Heart right ventricle (tissue), 16 donors: ENCODE results near the gene FAF1. TPM values are rescaled to one million over a fixed set of nuclear protein-coding genes. Genes with fewer than 3 reads are reported as not detected.
"Not testable (repeated sequence)": the region's sequence is repeated elsewhere in the genome, so short reads cannot be mapped to it uniquely, and the experiment has no call there.

ENCODE experiments used
- ATAC-seq, 8 donors: fragments of 200-7000 bp; cut with Tn5 transposase; one replicate each; pipeline ENCODE4 v1.9.1; 2020; ENCODE audit warnings: mild to moderate bottlenecking in 8 of 8, moderate library complexity in 8 of 8, moderate number of reproducible peaks in 1 of 8
- DNase-seq, 2 donors: peaks; one replicate each; pipeline ENCODE4 v3.0.0-alpha.2; 2020
- H3K27ac ChIP-seq, 10 donors: fragments of 200-600 bp; sonication (generic) in 2 of 10; one replicate each; pipeline versions ENCODE4 v1.5.0 to v1.8.0; 2020 to 2022; ENCODE audit warnings: mild to moderate bottlenecking in 3 of 10
- H3K27me3 ChIP-seq, 7 donors: fragments of 200-600 bp; one replicate each; pipeline ENCODE4 v1.8.0; 2021 to 2022; ENCODE audit warnings: mild to moderate bottlenecking in 2 of 7
- H3K36me3 ChIP-seq, 9 donors: fragments of 200-600 bp; sonication (generic) in 1 of 9; one replicate each; pipeline versions ENCODE4 v1.5.0 to v1.8.0; 2020 to 2022; ENCODE audit warnings: mild to moderate bottlenecking in 2 of 9
- H3K4me1 ChIP-seq, 9 donors: fragments of 200-600 bp; sonication (generic) in 1 of 9; one replicate each; pipeline versions ENCODE4 v1.5.0 to v1.8.0; 2020 to 2022; ENCODE audit warnings: mild to moderate bottlenecking in 4 of 9
- H3K4me3 ChIP-seq, 10 donors: fragments of 200-600 bp; sonication (generic) in 2 of 10; one replicate each; pipeline versions ENCODE4 v1.5.0 to v1.8.0; 2020 to 2022; ENCODE audit warnings: mild to moderate bottlenecking in 7 of 10, moderate library complexity in 2 of 10
- H3K9me3 ChIP-seq, 11 donors: fragments of 200-600 bp in 10 of 11; sonication (generic) in 2 of 11; one replicate each; pipeline versions ENCODE4 v1.5.0 to v1.8.0; 2013 to 2022; ENCODE audit warnings: mild to moderate bottlenecking in 2 of 11, control low read depth in 1 of 11, moderate library complexity in 1 of 11
- CTCF ChIP-seq, 9 donors: fragments of 200-600 bp; sonication (generic) in 2 of 9; IDR thresholded peaks; one replicate each; pipeline versions ENCODE4 v1.5.0 to v1.8.0; 2021 to 2022; ENCODE audit warnings: antibody characterized with exemption in 9 of 9, mild to moderate bottlenecking in 5 of 9, moderate library complexity in 1 of 9
- WGBS, 2 donors: extraction: QIAGEN DNeasy Blood & Tissue Kit; methylation state at CpG; one replicate each; pipeline ENCODE4 v1.1.7; 2013; ENCODE audit warnings: inconsistent platforms in 1 of 2; 5-methylcytosine and 5-hydroxymethylcytosine counted together
- intact Hi-C, 10 donors: fragments of 100-400 bp; cut with DNase I; formaldehyde crosslinking; loops; one replicate each; pipeline versions ENCODE4 v1.11.1 to v1.14.2; 2022
- polyA plus RNA-seq, 2 donors: library from polyadenylated mRNA; stranded (reverse); fragments of 200-250 nt; gene quantifications; one replicate each; pipeline ENCODE4 v1.2.3, GENCODE V29; 2013
- total RNA-seq, 10 donors: library from RNA; stranded (reverse); fragmentation: NEBNext Ultra II Directional in 3 of 10; extraction: Animal tissue kit (Norgen Biotek cat#: 25700) in 3 of 10; gene quantifications; one replicate each; pipeline versions ENCODE4 v1.2.1 to v1.2.4, GENCODE V29; 2021 to 2023
- donor health status: Arrhythmogenic right ventricular cardiomyopathy.
- donor health status: ischemic (EF 13 %, LVEDD 7.1; RV severe dilation, severe dysfunction).
- donor health status: healthy with polysubstance abuse.
- donor health status: DM: no; HTN: yes; CAD: no.
- donor health status: DM: no; HTN: no; CAD: no.
- donor health status: ischemic (EF 25% LVEDD 6.9; RV normal size, moderate dysfunction).
- donor health status: ischemic (EF 25% LVEDD 5.7; RV mildly dilated, moderate dysfunction).
- donor health status: healthy.
- donor health status: DM: yes; HTN: yes; CAD: no.
- donor health status: Ischemic cardiomyopathy.
- donor health status: ischemic (EF 35%, LVEDD 5.7; RV mildly dilated, moderate dysfunction).
- donor health status: nonischemic (EF 11% LVEDD 7.7; RV severe dilation, severe dysfunction).
- donor health status: DM: yes; HTN: yes; CAD: no.
- donor health status: PGD.
- donor health status: ischemic (EF 29% LVEDD 5.4; RV normal size, mild dysfunction).
- donor health status: nonischemic (EF 23%, LVEDD 6.1; RV moderate dilation, normal function).

The FAF1 gene
- total and polyA plus RNA-seq, 12 donors: 30.9 to 102 (median 88.9) TPM

DNA sequence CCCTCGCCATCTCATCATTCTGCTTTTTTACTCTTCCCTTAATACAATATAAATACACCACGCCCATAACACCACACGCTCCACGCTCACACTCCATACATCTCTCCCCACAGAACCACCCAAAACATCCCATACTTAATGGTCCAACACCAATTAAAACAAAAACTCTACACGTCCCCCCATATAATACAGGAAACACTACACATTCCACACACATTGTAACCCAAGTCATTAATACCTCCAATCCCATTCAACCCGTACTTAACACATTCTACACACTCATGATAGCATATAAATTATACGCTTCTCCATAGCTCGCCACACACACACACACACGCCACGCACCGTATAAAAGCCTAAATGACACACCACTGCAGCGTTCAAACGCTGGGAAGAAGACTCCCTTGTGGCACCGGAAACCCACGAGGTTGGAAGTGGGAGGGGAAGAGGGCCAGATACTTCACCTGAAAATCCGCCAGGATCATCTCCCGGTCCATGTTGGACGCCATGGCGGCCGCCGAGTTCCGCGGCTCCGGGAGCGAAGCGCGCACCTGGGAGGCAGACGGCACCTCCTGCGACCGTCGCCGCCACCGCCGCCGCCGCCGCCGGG lies 659 bp downstream of the FAF1 start:
- peak in 1 of 8 donors; percentile 4 for ATAC-seq
- intact Hi-C loops: no loop called here
- TF ChIP-seq CTCF (IDR thresholded peaks at IDR 0.05): no peak
- peaks cover 5 to 38% (median 23%) of the 10 kb centered on the region in 9 donors for H3K4me1 ChIP-seq
- H3K27me3 ChIP-seq: no peaks in the 10 kb centered on the region
- H3K27ac ChIP-seq: peak overlapping the region; percentile 66 to 92 (median 88)
- no peaks in the 10 kb centered on the region for H3K9me3 ChIP-seq
- no peaks in the 10 kb centered on the region for H3K36me3 ChIP-seq
- DNase-seq: peak in 1 of 2 donors; percentile 22
- peak overlapping the region; percentile 22 to 80 (median 75) for H3K4me3 ChIP-seq
- 0 to 4% methylated on average over 38 of the region's 38 CpGs for WGBS, 2 donors

GRCh38 chr1:50955116-50955515 lies 5.0 kb downstream of the FAF1 start:
- Histone ChIP-seq H3K27me3 (no peaks in the 10 kb centered on the region), H3K36me3 (no peaks in the 10 kb centered on the region), H3K27ac (no peak overlapping the region), H3K4me3 (no peak overlapping the region), H3K9me3 (no peaks in the 10 kb centered on the region), H3K4me1 (peaks cover 3 to 31% (median 23%) of the 10 kb centered on the region in 9 donors)
- ATAC-seq (no peak), DNase-seq (no peak)
- TF ChIP-seq CTCF (IDR thresholded peaks at IDR 0.05): no peak
- WGBS, 2 donors: 19 to 40% methylated on average over 1 of the region's 1 CpG
- intact Hi-C loops: no loop called here

- H3K4me3 ChIP-seq, H3K9me3 ChIP-seq, DNase-seq, H3K27me3 ChIP-seq, H3K36me3 ChIP-seq, H3K27ac ChIP-seq, intact Hi-C loops, ATAC-seq: not testable (repeated sequence)
- WGBS, 2 donors: 96 to 98% methylated on average over 30 to 31 of the region's 31 CpGs
- peaks cover 0 to 19% (median 10%) of the 10 kb centered on the region in 9 donors for H3K4me1 ChIP-seq
Observed at GRCh38 chr1:50952566-50952965, 7.5 kb downstream of the FAF1 start.

DNA sequence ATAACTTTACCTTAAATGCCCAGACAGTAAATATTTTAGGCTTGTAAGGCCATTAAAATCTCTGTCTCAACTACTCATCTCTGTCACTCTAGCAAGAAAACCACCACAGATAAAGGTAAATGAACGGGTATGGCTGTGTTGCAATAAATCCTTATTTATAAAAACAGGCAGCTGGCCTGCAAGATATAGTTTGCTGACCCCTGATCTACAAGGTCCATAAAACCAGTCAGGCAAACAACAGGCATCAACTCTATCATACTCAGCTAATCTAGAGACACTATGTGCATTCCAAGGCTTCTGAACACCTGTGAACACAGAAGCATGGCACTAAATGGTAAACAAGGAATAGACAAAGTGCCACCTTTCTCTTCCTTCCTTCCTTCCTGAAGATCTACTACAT lies 9.7 kb downstream of the FAF1 start:
- Histone ChIP-seq H3K9me3 (no peaks in the 10 kb centered on the region), H3K36me3 (no peaks in the 10 kb centered on the region), H3K4me1 (peaks cover 0 to 27% (median 18%) of the 10 kb centered on the region in 9 donors), H3K4me3 (no peak overlapping the region), H3K27me3 (no peaks in the 10 kb centered on the region), H3K27ac (no peak overlapping the region)
- ATAC-seq (no peak), DNase-seq (no peak)
- no peak for TF ChIP-seq CTCF (IDR thresholded peaks at IDR 0.05)
- WGBS, 2 donors: 81 to 87% methylated on average over 1 of the region's 1 CpG
- intact Hi-C loops: no loop called here

DNA sequence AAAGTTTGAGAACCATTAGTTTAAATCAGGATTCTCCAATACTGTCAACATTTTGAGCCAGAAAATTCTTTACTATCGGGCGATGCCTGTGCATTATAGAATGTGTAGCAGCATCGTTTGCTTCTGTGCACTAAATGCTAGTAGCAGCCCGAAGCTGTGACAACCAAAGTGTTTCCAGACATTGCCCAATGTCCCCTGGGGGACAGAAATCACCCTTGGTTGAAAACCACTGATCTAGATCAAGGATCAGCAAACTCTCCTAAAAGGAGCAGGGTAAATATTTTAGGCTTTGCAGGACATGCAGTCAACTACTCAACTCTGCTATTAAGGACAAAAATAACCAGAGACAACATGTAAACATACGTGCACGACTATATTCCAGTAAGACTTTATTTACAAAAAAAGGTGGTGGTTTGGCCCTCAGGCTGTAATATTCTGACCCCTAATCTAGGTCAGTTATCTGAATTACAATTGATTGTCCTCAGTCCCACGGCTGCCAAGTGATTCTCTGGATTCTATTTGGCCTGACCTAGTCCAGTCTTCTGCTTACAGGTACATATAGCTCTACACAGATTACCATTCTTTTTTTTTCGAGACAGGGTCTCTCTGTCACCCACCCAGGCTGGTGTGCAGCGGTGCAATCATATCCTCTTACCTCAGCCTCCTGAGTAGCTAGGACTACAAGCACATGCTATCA lies 10.6 kb downstream of the FAF1 start:
- intact Hi-C loops: no loop called here

More for the DNA sequence above, 10.6 kb downstream of the FAF1 start:
- H3K9me3 ChIP-seq: no peaks in the 10 kb centered on the region
- WGBS, 2 donors: 87 to 88% methylated on average over 9 of the region's 9 CpGs
- H3K4me3 ChIP-seq: no peak overlapping the region
- H3K36me3 ChIP-seq: no peaks in the 10 kb centered on the region
- H3K27me3 ChIP-seq: no peaks in the 10 kb centered on the region
- peaks cover 0 to 29% (median 18%) of the 10 kb centered on the region in 9 donors for H3K4me1 ChIP-seq
- no peak for TF ChIP-seq CTCF (IDR thresholded peaks at IDR 0.05)
- no peak overlapping the region for H3K27ac ChIP-seq
- no peak for DNase-seq
- no peak for ATAC-seq
